Neutrophil (primary cell): Measurements from ENCODE around the gene VANGL1.

Experiments used
- H3K27ac ChIP-seq: fragments of 200-600 bp; sonication (generic); 2 replicates; pipeline ENCODE4 v1.5.1; 2016; ENCODE audit warnings: mild to moderate bottlenecking, moderate library complexity
- H3K27me3 ChIP-seq: fragments of 200-600 bp; sonication (generic); 2 replicates; pipeline ENCODE4 v1.6.0; 2016; ENCODE audit warnings: mild to moderate bottlenecking
- H3K36me3 ChIP-seq: fragments of 200-600 bp; sonication (generic); 2 replicates; pipeline ENCODE4 v1.5.1; 2017
- H3K4me1 ChIP-seq, 2 experiments: fragments of 200-600 bp in 1 of 2; sonication (generic) in 1 of 2; 1 replicate in 1 of 2; 2 replicates in 1 of 2; pipeline versions ENCODE4 v1.5.1 to v1.6.1; 2013 to 2016; ENCODE audit warnings: low read depth in 1 of 2, low read length in 1 of 2, mild to moderate bottlenecking in 1 of 2, moderate library complexity in 1 of 2; ENCODE audit not compliant: control insufficient read depth in 1 of 2, insufficient read depth in 1 of 2
- H3K4me3 ChIP-seq, 2 experiments: fragments of 200-600 bp in 1 of 2; sonication (generic) in 1 of 2; 1 replicate in 1 of 2; 2 replicates in 1 of 2; pipeline ENCODE4 v1.5.1; 2013 to 2016; ENCODE audit warnings: low read depth in 1 of 2, low read length in 1 of 2, mild to moderate bottlenecking in 1 of 2, moderate library complexity in 1 of 2
- H3K9me3 ChIP-seq: fragments of 200-600 bp; sonication (generic); 2 replicates; pipeline ENCODE4 v1.5.1; 2016
- TF ChIP-seq, protein P1 (sequence below): fragments of 200-600 bp; sonication (generic); IDR thresholded peaks from 2 replicates; pipeline ENCODE4 v1.5.1; 2016; ENCODE audit warnings: antibody characterized with exemption

VANGL1 gene

DNA sequence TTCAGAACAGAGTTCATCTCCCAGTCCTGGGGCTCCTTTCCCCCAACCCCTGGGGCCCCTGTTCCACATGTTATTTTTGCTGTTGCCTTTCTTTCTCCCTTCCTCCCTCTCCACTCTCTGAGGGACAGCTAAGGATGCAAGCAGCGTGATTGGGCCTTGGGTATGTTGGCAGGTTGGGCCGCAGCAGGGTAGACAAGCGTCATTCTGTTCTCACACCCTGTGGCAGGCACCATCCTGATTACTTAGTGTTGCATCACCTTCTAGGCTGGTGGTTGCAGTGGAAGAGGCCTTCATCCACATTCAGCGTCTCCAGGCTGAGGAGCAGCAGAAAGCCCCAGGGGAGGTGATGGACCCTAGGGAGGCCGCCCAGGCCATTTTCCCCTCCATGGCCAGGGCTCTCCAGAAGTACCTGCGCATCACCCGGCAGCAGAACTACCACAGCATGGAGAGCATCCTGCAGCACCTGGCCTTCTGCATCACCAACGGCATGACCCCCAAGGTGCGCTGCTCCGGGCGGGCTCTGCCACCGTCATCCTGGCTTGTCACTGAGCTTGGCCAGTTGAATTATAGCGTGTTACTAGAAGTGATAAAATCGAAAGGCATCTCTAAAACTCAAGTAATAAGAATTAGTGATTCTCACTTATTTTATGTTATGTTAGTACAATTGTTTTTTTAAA lies 43.4 kb downstream of the VANGL1 start:
- Histone ChIP-seq H3K9me3 (no peaks in the 10 kb centered on the region), H3K27ac (no peak overlapping the region), H3K4me3 (no peak overlapping the region), H3K36me3 (no peaks in the 10 kb centered on the region), H3K4me1 (no peaks in the 10 kb centered on the region), H3K27me3 (no peaks in the 10 kb centered on the region)
- TF ChIP-seq, protein P1, sequence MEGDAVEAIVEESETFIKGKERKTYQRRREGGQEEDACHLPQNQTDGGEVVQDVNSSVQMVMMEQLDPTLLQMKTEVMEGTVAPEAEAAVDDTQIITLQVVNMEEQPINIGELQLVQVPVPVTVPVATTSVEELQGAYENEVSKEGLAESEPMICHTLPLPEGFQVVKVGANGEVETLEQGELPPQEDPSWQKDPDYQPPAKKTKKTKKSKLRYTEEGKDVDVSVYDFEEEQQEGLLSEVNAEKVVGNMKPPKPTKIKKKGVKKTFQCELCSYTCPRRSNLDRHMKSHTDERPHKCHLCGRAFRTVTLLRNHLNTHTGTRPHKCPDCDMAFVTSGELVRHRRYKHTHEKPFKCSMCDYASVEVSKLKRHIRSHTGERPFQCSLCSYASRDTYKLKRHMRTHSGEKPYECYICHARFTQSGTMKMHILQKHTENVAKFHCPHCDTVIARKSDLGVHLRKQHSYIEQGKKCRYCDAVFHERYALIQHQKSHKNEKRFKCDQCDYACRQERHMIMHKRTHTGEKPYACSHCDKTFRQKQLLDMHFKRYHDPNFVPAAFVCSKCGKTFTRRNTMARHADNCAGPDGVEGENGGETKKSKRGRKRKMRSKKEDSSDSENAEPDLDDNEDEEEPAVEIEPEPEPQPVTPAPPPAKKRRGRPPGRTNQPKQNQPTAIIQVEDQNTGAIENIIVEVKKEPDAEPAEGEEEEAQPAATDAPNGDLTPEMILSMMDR = no peak

DNA sequence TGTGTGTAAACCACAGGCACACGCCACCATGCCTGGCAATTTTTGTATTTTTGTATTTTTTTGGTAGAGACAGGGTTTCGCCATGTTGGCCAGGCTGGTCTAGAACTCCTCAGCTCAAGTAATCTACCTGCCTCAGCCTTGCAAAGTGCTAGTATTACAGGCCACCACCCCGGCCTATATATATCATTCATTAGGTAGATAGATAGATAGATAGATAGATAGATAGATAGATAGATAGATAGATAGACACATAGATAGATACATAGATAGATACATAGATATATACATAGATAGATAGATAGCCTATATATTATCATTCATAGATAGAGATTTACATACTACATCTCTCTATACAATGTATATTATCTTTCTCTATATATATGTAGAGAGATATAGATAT lies 46.0 kb downstream of the VANGL1 start:
- no peaks in the 10 kb centered on the region for H3K9me3 ChIP-seq
- no peak overlapping the region for H3K27ac ChIP-seq
- no peaks in the 10 kb centered on the region for H3K27me3 ChIP-seq
- no peak overlapping the region for H3K4me3 ChIP-seq
- TF ChIP-seq, protein P1 = no peak
- H3K4me1 ChIP-seq = no peaks in the 10 kb centered on the region
- no peaks in the 10 kb centered on the region for H3K36me3 ChIP-seq

DNA sequence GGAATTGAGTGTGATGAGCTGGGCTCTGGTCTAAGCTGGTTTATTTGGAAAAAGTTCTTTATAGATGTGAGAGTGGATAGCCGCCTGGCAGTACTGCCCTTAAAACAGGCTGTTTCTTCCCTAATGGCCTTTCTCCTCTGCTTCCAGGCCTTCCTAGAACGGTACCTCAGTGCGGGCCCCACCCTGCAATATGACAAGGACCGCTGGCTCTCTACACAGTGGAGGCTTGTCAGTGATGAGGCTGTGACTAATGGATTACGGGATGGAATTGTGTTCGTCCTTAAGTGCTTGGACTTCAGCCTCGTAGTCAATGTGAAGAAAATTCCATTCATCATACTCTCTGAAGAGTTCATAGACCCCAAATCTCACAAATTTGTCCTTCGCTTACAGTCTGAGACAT lies 49.2 kb downstream of the VANGL1 start:
- Histone ChIP-seq H3K27ac (no peak overlapping the region), H3K27me3 (no peaks in the 10 kb centered on the region), H3K4me1 (no peaks in the 10 kb centered on the region), H3K9me3 (no peaks in the 10 kb centered on the region), H3K36me3 (no peaks in the 10 kb centered on the region), H3K4me3 (no peak overlapping the region)
- TF ChIP-seq, protein P1 = no peak

DNA sequence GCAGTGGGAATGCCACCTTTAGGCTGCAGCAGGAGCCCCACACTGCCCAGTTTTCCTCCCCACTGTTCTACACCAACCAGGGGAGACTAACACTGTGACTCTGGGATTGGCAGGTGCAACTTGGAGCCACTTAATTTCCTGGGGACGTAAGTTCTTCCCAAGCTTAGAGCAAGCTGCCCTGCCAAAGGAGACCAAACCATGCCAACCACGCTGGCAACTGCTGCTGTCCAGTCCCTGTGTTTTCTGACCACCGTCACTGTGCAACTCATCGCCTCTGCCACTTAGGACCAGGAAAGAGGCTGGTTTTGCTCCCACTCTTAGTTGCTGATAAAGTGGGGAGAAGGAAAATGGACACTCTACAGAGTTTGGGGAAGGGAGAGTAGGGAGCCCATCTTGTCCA lies 50.5 kb downstream of the VANGL1 start:
- TF ChIP-seq, protein P1 = no peak
- Histone ChIP-seq H3K9me3 (no peaks in the 10 kb centered on the region), H3K4me3 (no peak overlapping the region), H3K36me3 (no peaks in the 10 kb centered on the region), H3K27ac (no peak overlapping the region), H3K27me3 (no peaks in the 10 kb centered on the region), H3K4me1 (no peaks in the 10 kb centered on the region)

DNA sequence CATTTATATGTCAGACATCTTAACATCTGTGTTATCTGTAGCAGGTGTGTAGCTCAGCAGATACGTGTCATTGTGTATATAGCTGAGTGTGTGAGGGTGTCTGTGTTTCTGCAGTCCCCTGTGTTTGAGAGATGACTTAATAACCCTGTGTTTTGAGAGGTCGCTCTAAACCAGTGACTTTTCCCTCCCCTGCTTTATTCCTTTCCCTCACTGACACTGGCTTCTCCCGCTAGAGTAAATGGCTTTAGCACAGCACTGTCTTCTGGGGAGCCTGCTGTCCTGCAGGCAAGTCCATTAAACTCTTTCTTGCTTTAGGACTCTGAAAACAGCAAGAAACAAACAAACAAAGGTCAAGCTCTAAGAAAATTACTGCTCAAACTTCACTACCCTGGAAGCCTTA lies 53.0 kb downstream of the VANGL1 start:
- H3K4me3 ChIP-seq = no peak overlapping the region

More for the DNA sequence above, 53.0 kb downstream of the VANGL1 start:
- Histone ChIP-seq H3K27me3 (peaks cover 5% of the 10 kb centered on the region), H3K27ac (no peak overlapping the region), H3K4me1 (no peaks in the 10 kb centered on the region), H3K36me3 (no peaks in the 10 kb centered on the region), H3K9me3 (no peaks in the 10 kb centered on the region)
- TF ChIP-seq, protein P1 = no peak
